SU-DHL-6 (cell line): Measurements from ENCODE around the gene NR1I2.

ENCODE experiments used
- H2AFZ ChIP-seq: fragments of 200-600 bp; sonication (generic); 2 replicates; pipeline ENCODE4 v1.6.1; 2014; ENCODE audit warnings: low read depth, mild to moderate bottlenecking, moderate library complexity, mixed read lengths, antibody characterized with exemption, low read length; ENCODE audit not compliant: severe bottlenecking
- H3F3A ChIP-seq: fragments of 200-600 bp; shearing (Covaris generic); 2 replicates; pipeline ENCODE4 v1.6.0; 2016; ENCODE audit warnings: antibody characterized with exemption, mild to moderate bottlenecking; ENCODE audit not compliant: insufficient read depth
- H3K27ac ChIP-seq: fragments of 200-600 bp; sonication (generic); 2 replicates; pipeline ENCODE4 v1.5.1; 2016; ENCODE audit warnings: low read depth, mild to moderate bottlenecking, low read length, moderate library complexity, mixed read lengths
- H3K27me3 ChIP-seq: fragments of 200-600 bp; sonication (generic), shearing (Covaris generic); 2 replicates; pipeline ENCODE4 v1.6.0; 2014; ENCODE audit warnings: mild to moderate bottlenecking, low read length
- H3K36me3 ChIP-seq: fragments of 200-600 bp; sonication (generic); 2 replicates; pipeline ENCODE4 v1.6.1; 2014; ENCODE audit warnings: mild to moderate bottlenecking, low read length, mixed read lengths
- H3K4me2 ChIP-seq: fragments of 300-600, 200-600 bp; shearing (Covaris generic), sonication (generic); 2 replicates; pipeline ENCODE4 v1.6.0; 2014; ENCODE audit warnings: low read length, low read depth, mild to moderate bottlenecking; ENCODE audit not compliant: poor library complexity, severe bottlenecking
- H3K4me3 ChIP-seq: fragments of 200-600 bp; sonication (generic); 2 replicates; pipeline ENCODE4 v1.5.1; 2014; ENCODE audit warnings: antibody characterized with exemption, low read length, mild to moderate bottlenecking, mixed read lengths; ENCODE audit not compliant: insufficient read depth, poor library complexity, severe bottlenecking
- H3K79me2 ChIP-seq: fragments of 200-600 bp; sonication (generic); 2 replicates; pipeline ENCODE4 v1.6.1; 2014; ENCODE audit warnings: mild to moderate bottlenecking, low read length, moderate library complexity; ENCODE audit not compliant: insufficient read depth
- H3K9ac ChIP-seq: fragments of 200-600 bp; sonication (generic); 2 replicates; pipeline ENCODE4 v1.7.0; 2014; ENCODE audit warnings: mild to moderate bottlenecking, low read length
- H3K9me2 ChIP-seq: fragments of 200-600 bp; sonication (generic); replicated peaks from 2 replicates; pipeline ENCODE4 v1.6.1; 2014; ENCODE audit warnings: low read length; ENCODE audit not compliant: insufficient read depth
- H3K9me3 ChIP-seq: fragments of 200-600 bp; sonication (generic); 2 replicates; pipeline ENCODE4 v1.6.1; 2014; ENCODE audit warnings: low read length, mixed read lengths; ENCODE audit not compliant: insufficient read depth
- H4K20me1 ChIP-seq: fragments of 200-600 bp; sonication (generic); 2 replicates; pipeline ENCODE4 v1.6.1; 2014; ENCODE audit warnings: low read depth, mild to moderate bottlenecking, antibody characterized with exemption, low read length, moderate library complexity, mixed read lengths
- CTCF ChIP-seq: fragments of 200-600 bp; sonication (generic); IDR thresholded peaks from one replicate; pipeline ENCODE4 v1.5.1; 2017; ENCODE audit warnings: antibody characterized with exemption, mild to moderate bottlenecking, low read length, moderate library complexity; ENCODE audit not compliant: insufficient read depth, poor library complexity, severe bottlenecking
- EZH2phosphoT487 ChIP-seq: fragments of 200-600 bp; sonication (generic), shearing (Covaris generic); conservative IDR thresholded peaks from 2 replicates; pipeline ENCODE4 v1.6.1; 2018; ENCODE audit warnings: mild to moderate bottlenecking, antibody characterized with exemption, low read length, moderate library complexity, mixed read lengths

NR1I2 gene

DNA sequence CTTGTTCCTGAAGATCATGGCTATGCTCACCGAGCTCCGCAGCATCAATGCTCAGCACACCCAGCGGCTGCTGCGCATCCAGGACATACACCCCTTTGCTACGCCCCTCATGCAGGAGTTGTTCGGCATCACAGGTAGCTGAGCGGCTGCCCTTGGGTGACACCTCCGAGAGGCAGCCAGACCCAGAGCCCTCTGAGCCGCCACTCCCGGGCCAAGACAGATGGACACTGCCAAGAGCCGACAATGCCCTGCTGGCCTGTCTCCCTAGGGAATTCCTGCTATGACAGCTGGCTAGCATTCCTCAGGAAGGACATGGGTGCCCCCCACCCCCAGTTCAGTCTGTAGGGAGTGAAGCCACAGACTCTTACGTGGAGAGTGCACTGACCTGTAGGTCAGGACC is 35.2 kb downstream of the NR1I2 start:
- Histone ChIP-seq H3K4me2 (no peak overlapping the region), H3K79me2 (no peaks in the 10 kb centered on the region), H3K27me3 (no peaks in the 10 kb centered on the region), H3K36me3 (no peaks in the 10 kb centered on the region), H3K9me3 (no peaks in the 10 kb centered on the region), H3K9me2 (no peaks in the 10 kb centered on the region), H3K27ac (no peak overlapping the region), H3K4me3 (no peak overlapping the region), H2AFZ (no peak overlapping the region), H4K20me1 (no peaks in the 10 kb centered on the region), H3K9ac (no peak overlapping the region), H3F3A (peaks cover 3% of the 10 kb centered on the region; the same call in 1 of the 2 replicates)
- no peak for TF ChIP-seq EZH2phosphoT487
- no peak for TF ChIP-seq CTCF

- Histone ChIP-seq H3K79me2 (no peaks in the 10 kb centered on the region), H3K4me3 (no peak overlapping the region), H3K36me3 (no peaks in the 10 kb centered on the region), H3K27me3 (no peaks in the 10 kb centered on the region), H3K9me3 (no peaks in the 10 kb centered on the region), H3K4me2 (no peak overlapping the region), H3F3A (peaks cover 3% of the 10 kb centered on the region; the same call in 1 of the 2 replicates), H3K27ac (no peak overlapping the region), H4K20me1 (no peaks in the 10 kb centered on the region), H3K9me2 (no peaks in the 10 kb centered on the region), H3K9ac (no peak overlapping the region), H2AFZ (no peak overlapping the region)
- TF ChIP-seq CTCF (no peak), EZH2phosphoT487 (no peak)
Observed at GRCh38 chr3:119817583-119818363, 35.9 kb downstream of the NR1I2 start.

DNA sequence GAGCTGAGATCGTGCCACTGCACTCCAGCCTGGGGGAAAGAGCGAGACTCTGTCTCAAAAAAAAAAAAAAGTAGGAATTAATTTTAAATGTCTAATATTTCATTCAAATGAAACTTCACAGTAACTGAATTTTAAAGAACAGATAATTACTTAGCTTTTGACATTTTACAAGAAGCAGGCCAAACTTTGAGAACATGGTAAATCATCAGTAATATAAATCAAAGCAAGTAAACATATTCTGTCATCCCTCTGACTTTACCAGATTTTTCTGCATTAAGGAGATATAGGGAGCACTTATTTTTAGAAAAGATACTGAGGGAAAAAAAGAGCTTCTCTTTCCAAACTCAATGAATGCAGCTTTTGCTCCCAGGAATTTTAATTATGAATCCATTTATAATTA is 37.0 kb downstream of the NR1I2 start:
- H3K79me2 ChIP-seq = no peaks in the 10 kb centered on the region
- TF ChIP-seq CTCF (no peak), EZH2phosphoT487 (no peak)
- H3K4me2 ChIP-seq = no peak overlapping the region
- no peak overlapping the region for H2AFZ ChIP-seq
- H3K36me3 ChIP-seq = no peaks in the 10 kb centered on the region
- no peak overlapping the region for H3K27ac ChIP-seq
- H3F3A ChIP-seq = peaks cover 3% of the 10 kb centered on the region; the same call in 1 of the 2 replicates
- H3K9me3 ChIP-seq = no peaks in the 10 kb centered on the region
- H3K27me3 ChIP-seq = no peaks in the 10 kb centered on the region
- H3K4me3 ChIP-seq = no peak overlapping the region
- H4K20me1 ChIP-seq = no peaks in the 10 kb centered on the region
- no peak overlapping the region for H3K9ac ChIP-seq
- H3K9me2 ChIP-seq = no peaks in the 10 kb centered on the region
